ENCODE measurements around the gene CFAP90.

CFAP90 gene

DNA sequence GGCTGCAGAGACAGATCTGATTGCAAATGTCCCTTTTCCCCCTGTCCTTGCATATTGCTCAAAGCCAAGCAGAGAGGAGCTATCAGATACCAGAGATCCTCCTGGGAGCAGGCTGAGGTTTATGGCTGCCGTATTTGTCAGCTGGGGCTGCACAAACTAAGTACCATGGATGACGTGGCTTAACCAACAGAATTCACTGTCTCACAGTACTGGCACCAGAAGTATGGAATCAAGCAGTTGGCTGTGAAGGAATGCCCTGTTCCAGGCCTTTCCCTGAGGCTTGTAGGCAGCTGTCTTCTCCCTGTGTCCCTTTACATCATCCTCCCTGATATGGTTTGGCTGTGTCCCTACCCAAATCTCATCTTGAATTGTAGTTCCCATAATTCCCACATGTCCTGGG, 2.6 kb downstream of the CFAP90 start:
- H4K91ac ChIP-seq (ENCODE audit: low read length): no peak overlapping the region
- peaks cover 20% of the 10 kb centered on the region for H3K4me1 ChIP-seq (ENCODE audit: control insufficient read depth, insufficient read depth, low read depth, low read length)
- no peak for DNase-seq
- peaks cover 37 to 75% of the 10 kb centered on the region in 2 experiments for H3K27me3 ChIP-seq (ENCODE audit: control insufficient read depth in 1 of 2, insufficient read depth in 1 of 2, low read length in 2 of 2)
- H3K27ac ChIP-seq (ENCODE audit: low read length, poor library complexity, severe bottlenecking): no peak overlapping the region
- no peak overlapping the region for H2BK120ac ChIP-seq (ENCODE audit: low read depth, low read length)
- no peak overlapping the region for H2BK5ac ChIP-seq (ENCODE audit: low read depth, low read length, poor library complexity, severe bottlenecking)
- H3K14ac ChIP-seq (ENCODE audit: low read length in 2 of 2): no peak overlapping the region
- H2AK5ac ChIP-seq (ENCODE audit: low read length, severe bottlenecking): no peak overlapping the region
- no peak overlapping the region for H4K8ac ChIP-seq (ENCODE audit: low read length)
- H3K36me3 ChIP-seq (ENCODE audit: control insufficient read depth in 1 of 2, insufficient read depth in 2 of 2, low read depth in 1 of 2, low read length in 2 of 2): no peaks in the 10 kb centered on the region
- no peaks in the 10 kb centered on the region for H3K79me1 ChIP-seq (replicated peaks; ENCODE audit: low read length, poor library complexity, severe bottlenecking)
- 35% methylated on average over 2 of the region's 2 CpGs for WGBS
- no peaks in the 10 kb centered on the region for H3K9me3 ChIP-seq (ENCODE audit: control insufficient read depth, low read length)
- no peak overlapping the region for H2AFZ ChIP-seq (ENCODE audit: low read depth, low read length)
- H3K4me2 ChIP-seq (ENCODE audit: low read length, poor library complexity, severe bottlenecking): no peak overlapping the region
- no peak overlapping the region for H3K4me3 ChIP-seq (ENCODE audit: insufficient read depth in 1 of 2, low read depth in 1 of 2, low read length in 2 of 2)
- H3K9ac ChIP-seq (ENCODE audit: low read length): no peak overlapping the region
- no peak overlapping the region for H3K23ac ChIP-seq (ENCODE audit: low read length in 2 of 2)
- H2BK12ac ChIP-seq (ENCODE audit: low read length in 2 of 2): no peak overlapping the region
- H3K18ac ChIP-seq (ENCODE audit: low read depth in 1 of 2, low read length in 2 of 2): no peak overlapping the region
- H2BK15ac ChIP-seq (ENCODE audit: low read depth, poor library complexity, severe bottlenecking): no peak overlapping the region
- no peak overlapping the region for H3K4ac ChIP-seq (ENCODE audit: low read depth in 1 of 2, low read length in 2 of 2)

DNA sequence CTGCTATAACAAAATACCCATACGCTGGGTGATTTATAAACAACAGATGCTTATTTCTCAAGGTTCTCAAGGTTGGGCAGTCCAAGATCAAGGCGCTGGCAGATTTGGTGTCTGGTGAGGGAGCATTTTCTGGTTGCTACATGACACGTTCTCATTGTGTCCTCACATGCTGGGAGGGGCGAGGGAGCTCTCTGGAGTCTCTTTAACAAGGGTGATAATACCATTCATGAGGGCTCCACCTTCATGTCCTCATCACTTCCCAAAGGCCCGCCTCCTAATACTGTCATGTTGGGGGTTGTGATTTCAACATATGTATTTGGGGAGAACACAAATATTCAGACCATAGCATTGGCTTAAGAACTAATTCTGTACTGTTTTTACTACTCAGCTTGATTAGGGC, 4.6 kb downstream of the CFAP90 start:
- Histone ChIP-seq H2AK5ac (ENCODE audit: low read length, severe bottlenecking) (no peak overlapping the region), H3K36me3 (ENCODE audit: control insufficient read depth in 1 of 2, insufficient read depth in 2 of 2, low read depth in 1 of 2, low read length in 2 of 2) (no peaks in the 10 kb centered on the region), H2BK5ac (ENCODE audit: low read depth, low read length, poor library complexity, severe bottlenecking) (no peak overlapping the region), H3K4ac (ENCODE audit: low read depth in 1 of 2, low read length in 2 of 2) (no peak overlapping the region), H4K8ac (ENCODE audit: low read length) (no peak overlapping the region), H3K4me3 (ENCODE audit: insufficient read depth in 1 of 2, low read depth in 1 of 2, low read length in 2 of 2) (no peak overlapping the region), H3K4me1 (ENCODE audit: control insufficient read depth, insufficient read depth, low read depth, low read length) (peaks cover 18% of the 10 kb centered on the region), H2BK12ac (ENCODE audit: low read length in 2 of 2) (no peak overlapping the region), H2AFZ (ENCODE audit: low read depth, low read length) (no peak overlapping the region), H3K27me3 (ENCODE audit: control insufficient read depth in 1 of 2, insufficient read depth in 1 of 2, low read length in 2 of 2) (peaks cover 41 to 77% of the 10 kb centered on the region in 2 experiments), H3K9me3 (ENCODE audit: control insufficient read depth, low read length) (no peaks in the 10 kb centered on the region), H2BK15ac (ENCODE audit: low read depth, poor library complexity, severe bottlenecking) (no peak overlapping the region), H3K79me1 (replicated peaks; ENCODE audit: low read length, poor library complexity, severe bottlenecking) (no peaks in the 10 kb centered on the region), H3K18ac (ENCODE audit: low read depth in 1 of 2, low read length in 2 of 2) (no peak overlapping the region), H4K91ac (ENCODE audit: low read length) (no peak overlapping the region), H3K4me2 (ENCODE audit: low read length, poor library complexity, severe bottlenecking) (no peak overlapping the region), H3K9ac (ENCODE audit: low read length) (no peak overlapping the region), H3K14ac (ENCODE audit: low read length in 2 of 2) (no peak overlapping the region), H3K27ac (ENCODE audit: low read length, poor library complexity, severe bottlenecking) (no peak overlapping the region), H2BK120ac (ENCODE audit: low read depth, low read length) (no peak overlapping the region), H3K23ac (ENCODE audit: low read length in 2 of 2) (no peak overlapping the region)
- DNase-seq: no peak
- 81% methylated on average over 4 of the region's 5 CpGs for WGBS

DNA sequence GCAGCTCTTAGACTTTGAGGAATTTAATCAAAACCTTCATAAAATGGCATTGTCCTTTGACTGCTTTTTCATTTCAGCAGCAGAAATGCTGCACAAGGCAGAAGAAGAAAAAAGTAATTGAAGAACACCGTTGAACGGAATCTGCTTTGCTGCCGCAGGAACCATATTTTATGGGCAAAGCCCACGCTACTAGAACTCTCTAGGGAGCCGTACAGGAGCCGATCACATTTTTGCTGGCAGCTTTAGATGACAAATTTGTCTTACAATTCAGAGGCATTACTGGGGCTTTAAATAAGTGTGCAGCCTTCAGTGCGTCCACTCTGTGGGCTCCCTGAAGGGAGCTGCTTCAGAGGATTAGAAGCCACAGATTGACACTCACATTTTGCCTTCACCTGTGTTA, 5.4 kb downstream of the CFAP90 start:
- Histone ChIP-seq H4K91ac (ENCODE audit: low read length) (no peak overlapping the region), H2BK15ac (ENCODE audit: low read depth, poor library complexity, severe bottlenecking) (no peak overlapping the region), H3K14ac (ENCODE audit: low read length in 2 of 2) (no peak overlapping the region), H2BK12ac (ENCODE audit: low read length in 2 of 2) (no peak overlapping the region), H3K9ac (ENCODE audit: low read length) (no peak overlapping the region), H3K4me3 (ENCODE audit: insufficient read depth in 1 of 2, low read depth in 1 of 2, low read length in 2 of 2) (no peak overlapping the region), H4K8ac (ENCODE audit: low read length) (no peak overlapping the region), H3K36me3 (ENCODE audit: control insufficient read depth in 1 of 2, insufficient read depth in 2 of 2, low read depth in 1 of 2, low read length in 2 of 2) (no peaks in the 10 kb centered on the region), H2BK120ac (ENCODE audit: low read depth, low read length) (no peak overlapping the region), H3K23ac (ENCODE audit: low read length in 2 of 2) (no peak overlapping the region), H2AFZ (ENCODE audit: low read depth, low read length) (no peak overlapping the region), H3K4ac (ENCODE audit: low read depth in 1 of 2, low read length in 2 of 2) (no peak overlapping the region), H3K27ac (ENCODE audit: low read length, poor library complexity, severe bottlenecking) (no peak overlapping the region), H3K4me1 (ENCODE audit: control insufficient read depth, insufficient read depth, low read depth, low read length) (peaks cover 11% of the 10 kb centered on the region), H2AK5ac (ENCODE audit: low read length, severe bottlenecking) (no peak overlapping the region), H3K27me3 (ENCODE audit: control insufficient read depth in 1 of 2, insufficient read depth in 1 of 2, low read length in 2 of 2) (peaks cover 41 to 71% of the 10 kb centered on the region in 2 experiments), H3K9me3 (ENCODE audit: control insufficient read depth, low read length) (no peaks in the 10 kb centered on the region), H3K4me2 (ENCODE audit: low read length, poor library complexity, severe bottlenecking) (no peak overlapping the region), H3K18ac (ENCODE audit: low read depth in 1 of 2, low read length in 2 of 2) (no peak overlapping the region), H3K79me1 (replicated peaks; ENCODE audit: low read length, poor library complexity, severe bottlenecking) (no peaks in the 10 kb centered on the region), H2BK5ac (ENCODE audit: low read depth, low read length, poor library complexity, severe bottlenecking) (no peak overlapping the region)
- 64% methylated on average over 7 of the region's 7 CpGs for WGBS
- DNase-seq: no peak

DNA sequence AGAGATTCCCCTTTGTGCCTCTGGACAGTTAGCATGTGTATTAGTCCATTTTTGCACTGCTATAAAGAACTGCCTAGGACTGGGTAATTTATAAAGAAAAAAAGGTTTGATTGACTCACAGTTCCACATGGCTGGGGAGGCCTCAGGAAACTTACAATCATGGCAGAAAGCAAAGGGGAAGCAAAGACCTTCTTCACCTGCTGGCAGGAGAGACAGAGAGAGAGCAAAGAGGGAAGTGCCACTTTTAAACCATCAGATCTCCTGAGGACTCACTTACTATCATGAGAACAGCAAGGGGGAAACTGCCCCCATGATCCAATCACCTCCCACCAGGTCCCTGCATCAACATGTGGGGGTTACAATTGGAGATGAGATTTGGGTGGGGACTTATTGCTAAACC, 6.0 kb downstream of the CFAP90 start:
- H3K27me3 ChIP-seq (ENCODE audit: control insufficient read depth in 1 of 2, insufficient read depth in 1 of 2, low read length in 2 of 2): peaks cover 41 to 69% of the 10 kb centered on the region in 2 experiments
- H3K79me1 ChIP-seq (replicated peaks; ENCODE audit: low read length, poor library complexity, severe bottlenecking): no peaks in the 10 kb centered on the region
- no peak overlapping the region for H2BK120ac ChIP-seq (ENCODE audit: low read depth, low read length)
- H3K23ac ChIP-seq (ENCODE audit: low read length in 2 of 2): no peak overlapping the region
- no peak overlapping the region for H3K9ac ChIP-seq (ENCODE audit: low read length)
- DNase-seq: no peak
- no peak overlapping the region for H2AFZ ChIP-seq (ENCODE audit: low read depth, low read length)
- H3K14ac ChIP-seq (ENCODE audit: low read length in 2 of 2): no peak overlapping the region
- H2AK5ac ChIP-seq (ENCODE audit: low read length, severe bottlenecking): no peak overlapping the region
- no peak overlapping the region for H2BK15ac ChIP-seq (ENCODE audit: low read depth, poor library complexity, severe bottlenecking)
- H3K27ac ChIP-seq (ENCODE audit: low read length, poor library complexity, severe bottlenecking): no peak overlapping the region
- no peaks in the 10 kb centered on the region for H3K36me3 ChIP-seq (ENCODE audit: control insufficient read depth in 1 of 2, insufficient read depth in 2 of 2, low read depth in 1 of 2, low read length in 2 of 2)
- no peak overlapping the region for H4K8ac ChIP-seq (ENCODE audit: low read length)
- H2BK5ac ChIP-seq (ENCODE audit: low read depth, low read length, poor library complexity, severe bottlenecking): no peak overlapping the region
- no peaks in the 10 kb centered on the region for H3K9me3 ChIP-seq (ENCODE audit: control insufficient read depth, low read length)
- H4K91ac ChIP-seq (ENCODE audit: low read length): no peak overlapping the region
- no peak overlapping the region for H3K4me3 ChIP-seq (ENCODE audit: insufficient read depth in 1 of 2, low read depth in 1 of 2, low read length in 2 of 2)
- H3K4me1 ChIP-seq (ENCODE audit: control insufficient read depth, insufficient read depth, low read depth, low read length): peaks cover 6% of the 10 kb centered on the region
- no peak overlapping the region for H2BK12ac ChIP-seq (ENCODE audit: low read length in 2 of 2)
- H3K4me2 ChIP-seq (ENCODE audit: low read length, poor library complexity, severe bottlenecking): no peak overlapping the region
- no peak overlapping the region for H3K4ac ChIP-seq (ENCODE audit: low read depth in 1 of 2, low read length in 2 of 2)
- H3K18ac ChIP-seq (ENCODE audit: low read depth in 1 of 2, low read length in 2 of 2): no peak overlapping the region

Measured in mesenchymal stem cell (in vitro differentiated cells and primary cell).